T-helper 1 cell treated with Interleukin-12 subunit alpha and Interleukin-12 subunit beta and Interleukin-4 antibody, amounts not matched to agents 30 μg/mL and 1 μg/mL, for 36 hours (primary cell): ENCODE data around the gene TMC2.

ENCODE experiments used
- H3K27ac Mint-ChIP-seq: one replicate; pipeline ENCODE4 v1.8.0; 2021; ENCODE audit warnings: mild to moderate bottlenecking, mixed read lengths
- H3K27me3 Mint-ChIP-seq: one replicate; pipeline ENCODE4 v1.8.0; 2021; ENCODE audit warnings: low read depth, mixed read lengths
- H3K36me3 Mint-ChIP-seq: one replicate; pipeline ENCODE4 v1.8.0; 2021; ENCODE audit warnings: low read depth, mixed read lengths
- H3K4me1 Mint-ChIP-seq: one replicate; pipeline ENCODE4 v1.8.0; 2021; ENCODE audit warnings: low read depth, mixed read lengths
- H3K4me3 Mint-ChIP-seq: one replicate; pipeline ENCODE4 v1.8.0; 2021; ENCODE audit warnings: mild to moderate bottlenecking, moderate library complexity, mixed read lengths
- H3K9me3 Mint-ChIP-seq: one replicate; pipeline ENCODE4 v1.8.0; 2021; ENCODE audit warnings: mixed read lengths

Gene TMC2

GRCh38 chr20:2538931-2539720 is 2.8 kb downstream of the TMC2 start:
- Mint-ChIP-seq H3K4me1 (no peaks in the 10 kb centered on the region), H3K9me3 (no peaks in the 10 kb centered on the region), H3K27me3 (peaks cover 38% of the 10 kb centered on the region), H3K4me3 (no peak overlapping the region), H3K36me3 (no peaks in the 10 kb centered on the region), H3K27ac (no peak overlapping the region)

DNA sequence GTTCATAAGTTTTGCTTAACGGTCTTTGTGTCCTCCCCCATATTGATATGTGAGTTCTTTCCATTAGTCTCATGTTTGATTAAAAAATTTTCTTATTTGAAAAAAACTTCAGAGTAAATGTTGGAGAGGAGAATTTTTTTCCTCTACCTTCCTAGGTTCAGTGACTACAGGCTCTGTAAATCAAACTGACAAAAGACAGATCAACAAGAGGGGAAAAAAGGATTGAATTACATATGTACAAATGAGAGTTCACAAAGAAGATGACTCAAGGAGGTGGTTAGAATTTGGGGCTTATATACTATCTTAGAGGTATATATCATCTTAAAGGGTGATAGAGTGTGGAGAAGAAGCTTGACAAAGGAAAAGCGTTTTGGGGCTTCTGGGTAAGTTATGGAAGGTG is 5.6 kb downstream of the TMC2 start:
- Mint-ChIP-seq H3K27me3 (peaks cover 56% of the 10 kb centered on the region), H3K4me3 (no peak overlapping the region), H3K27ac (no peak overlapping the region), H3K36me3 (no peaks in the 10 kb centered on the region), H3K4me1 (no peaks in the 10 kb centered on the region), H3K9me3 (no peaks in the 10 kb centered on the region)

- no peaks in the 10 kb centered on the region for H3K36me3 Mint-ChIP-seq
- H3K9me3 Mint-ChIP-seq = no peaks in the 10 kb centered on the region
- H3K27ac Mint-ChIP-seq = no peak overlapping the region
- H3K4me1 Mint-ChIP-seq = no peaks in the 10 kb centered on the region
- peaks cover 56% of the 10 kb centered on the region for H3K27me3 Mint-ChIP-seq
- H3K4me3 Mint-ChIP-seq = no peak overlapping the region
These were observed 6.0 kb downstream of the TMC2 start for GRCh38 chr20:2542361-2542760.

DNA sequence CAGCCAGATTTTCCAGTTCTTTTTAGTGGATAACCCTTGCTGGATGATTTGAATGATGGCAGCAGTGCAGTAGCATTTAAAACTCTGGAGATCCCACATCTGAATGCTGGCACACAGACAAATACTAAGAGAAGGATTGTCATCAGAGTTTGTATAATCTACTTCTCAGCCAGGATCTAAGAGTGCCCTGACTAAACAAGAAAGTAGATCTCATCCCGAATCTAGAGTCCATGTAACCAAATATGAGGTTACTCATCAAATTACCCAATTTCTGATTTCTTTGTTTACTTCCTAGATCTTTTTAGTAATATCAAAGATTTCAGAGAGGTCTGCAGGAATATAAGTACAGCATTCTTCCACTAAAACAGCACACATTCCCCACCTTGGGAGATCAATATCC is 7.8 kb downstream of the TMC2 start:
- H3K4me1 Mint-ChIP-seq = no peaks in the 10 kb centered on the region
- no peaks in the 10 kb centered on the region for H3K36me3 Mint-ChIP-seq
- H3K4me3 Mint-ChIP-seq = no peak overlapping the region
- H3K9me3 Mint-ChIP-seq = no peaks in the 10 kb centered on the region
- H3K27me3 Mint-ChIP-seq = peaks cover 50% of the 10 kb centered on the region
- no peak overlapping the region for H3K27ac Mint-ChIP-seq

DNA sequence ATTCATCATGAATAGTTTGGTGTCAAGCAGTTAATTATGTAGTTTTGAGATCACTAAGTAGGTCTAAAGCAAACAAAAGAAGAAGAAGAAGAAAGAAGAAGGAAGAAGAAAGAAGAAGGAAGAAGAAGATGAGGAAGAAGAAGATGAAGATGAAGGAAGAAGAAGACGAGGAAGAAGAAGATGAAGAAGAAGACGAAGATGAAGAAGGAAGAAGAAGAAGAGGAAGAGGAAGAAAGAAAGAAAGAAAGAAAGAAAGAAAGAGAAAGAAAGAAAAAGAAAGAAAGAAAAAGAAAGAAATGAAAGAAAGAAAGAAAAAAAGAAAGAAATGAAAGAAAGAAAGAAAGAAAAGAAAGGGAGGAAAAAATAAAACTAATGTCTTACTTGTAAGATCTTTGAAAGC is 9.2 kb downstream of the TMC2 start:
- Mint-ChIP-seq H3K27me3 (peaks cover 55% of the 10 kb centered on the region), H3K9me3 (no peaks in the 10 kb centered on the region), H3K4me1 (no peaks in the 10 kb centered on the region), H3K4me3 (no peak overlapping the region), H3K36me3 (no peaks in the 10 kb centered on the region), H3K27ac (no peak overlapping the region)

- Mint-ChIP-seq H3K27me3 (peaks cover 64% of the 10 kb centered on the region), H3K36me3 (no peaks in the 10 kb centered on the region), H3K9me3 (no peaks in the 10 kb centered on the region), H3K4me1 (no peaks in the 10 kb centered on the region), H3K4me3 (no peak overlapping the region), H3K27ac (no peak overlapping the region)
These were observed 21.7 kb downstream of the TMC2 start for GRCh38 chr20:2557873-2558580.

- H3K27ac Mint-ChIP-seq = no peak overlapping the region
- H3K36me3 Mint-ChIP-seq = no peaks in the 10 kb centered on the region
- no peaks in the 10 kb centered on the region for H3K9me3 Mint-ChIP-seq
- no peak overlapping the region for H3K4me3 Mint-ChIP-seq
- peaks cover 65% of the 10 kb centered on the region for H3K27me3 Mint-ChIP-seq
- no peaks in the 10 kb centered on the region for H3K4me1 Mint-ChIP-seq
These were observed 22.4 kb downstream of the TMC2 start for GRCh38 chr20:2558581-2559278.

- H3K27ac Mint-ChIP-seq = no peak overlapping the region
- H3K4me3 Mint-ChIP-seq = no peak overlapping the region
- H3K4me1 Mint-ChIP-seq = no peaks in the 10 kb centered on the region
- peaks cover 63% of the 10 kb centered on the region for H3K27me3 Mint-ChIP-seq
- no peaks in the 10 kb centered on the region for H3K36me3 Mint-ChIP-seq
- H3K9me3 Mint-ChIP-seq = no peaks in the 10 kb centered on the region
These were observed 22.9 kb downstream of the TMC2 start for GRCh38 chr20:2559279-2559626.

- Mint-ChIP-seq H3K4me1 (no peaks in the 10 kb centered on the region), H3K27me3 (peaks cover 59% of the 10 kb centered on the region), H3K4me3 (no peak overlapping the region), H3K27ac (no peak overlapping the region), H3K9me3 (no peaks in the 10 kb centered on the region), H3K36me3 (no peaks in the 10 kb centered on the region)
These were observed 23.3 kb downstream of the TMC2 start for GRCh38 chr20:2559651-2560050.

DNA sequence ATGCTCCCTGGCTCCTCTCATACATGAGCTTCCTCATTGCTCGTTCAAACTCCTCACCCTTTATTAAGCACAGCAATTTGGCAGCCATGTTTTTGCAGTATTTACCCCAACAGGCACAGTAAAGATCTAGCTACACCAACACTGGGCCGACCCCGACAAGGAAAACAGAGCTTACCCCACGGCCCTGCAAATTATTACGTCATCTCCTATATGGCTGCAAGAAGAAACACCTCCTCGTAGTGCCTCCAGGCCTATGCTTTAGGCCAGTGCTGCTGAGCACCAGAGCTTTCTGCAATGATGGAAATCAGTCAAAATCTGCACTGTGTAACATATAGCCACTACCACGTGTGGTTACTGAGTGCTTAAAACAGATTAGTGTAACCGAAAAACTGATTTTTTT is 26.7 kb downstream of the TMC2 start:
- Mint-ChIP-seq H3K27me3 (peaks cover 32% of the 10 kb centered on the region), H3K4me1 (no peaks in the 10 kb centered on the region), H3K4me3 (no peak overlapping the region), H3K36me3 (no peaks in the 10 kb centered on the region), H3K27ac (no peak overlapping the region), H3K9me3 (no peaks in the 10 kb centered on the region)

DNA sequence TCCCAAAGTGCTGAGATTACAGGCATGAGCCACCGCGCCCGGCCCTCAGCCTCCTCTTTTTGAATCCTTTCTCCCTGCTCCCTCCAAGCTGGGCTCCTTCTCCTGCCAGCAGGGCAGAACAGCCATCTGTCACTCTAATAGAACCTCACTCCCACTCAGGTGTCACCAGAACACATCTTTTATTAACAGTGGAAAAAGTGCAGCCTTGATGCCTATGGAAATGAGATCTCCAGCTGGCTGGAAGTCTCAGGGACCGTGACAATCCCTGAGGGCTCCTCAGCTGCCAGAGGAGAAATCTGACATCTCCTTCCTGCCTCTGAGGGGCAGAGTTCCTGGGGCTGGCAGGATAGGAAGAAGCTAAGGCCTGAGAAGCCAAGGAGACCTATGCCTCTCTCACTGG is 28.0 kb downstream of the TMC2 start:
- no peaks in the 10 kb centered on the region for H3K4me1 Mint-ChIP-seq
- peaks cover 37% of the 10 kb centered on the region for H3K27me3 Mint-ChIP-seq
- H3K9me3 Mint-ChIP-seq = no peaks in the 10 kb centered on the region
- H3K27ac Mint-ChIP-seq = no peak overlapping the region
- H3K4me3 Mint-ChIP-seq = no peak overlapping the region
- no peaks in the 10 kb centered on the region for H3K36me3 Mint-ChIP-seq

- Mint-ChIP-seq H3K36me3 (no peaks in the 10 kb centered on the region), H3K27me3 (peaks cover 28% of the 10 kb centered on the region), H3K27ac (no peak overlapping the region), H3K9me3 (no peaks in the 10 kb centered on the region), H3K4me3 (no peak overlapping the region), H3K4me1 (no peaks in the 10 kb centered on the region)
These were observed 39.3 kb downstream of the TMC2 start for GRCh38 chr20:2575682-2576081.

DNA sequence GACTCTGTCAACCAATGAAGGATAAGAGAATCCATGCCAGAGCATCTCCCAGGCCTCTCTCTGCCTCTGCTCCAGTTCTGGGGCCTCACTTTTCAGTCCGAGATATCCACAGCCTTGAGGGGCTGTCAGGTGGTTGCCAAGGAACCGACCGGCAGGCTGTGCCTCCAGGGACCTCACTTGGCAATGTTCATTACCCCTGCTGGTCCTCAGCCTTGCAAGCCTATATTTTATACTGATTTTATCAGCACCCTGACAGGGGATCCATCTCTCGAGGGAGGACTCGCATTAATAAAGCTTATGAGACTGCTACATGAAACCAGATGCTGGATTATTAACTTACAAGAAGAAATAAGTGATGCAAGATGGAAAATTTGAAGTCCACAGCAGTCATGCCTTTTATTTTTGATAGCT is 39.9 kb downstream of the TMC2 start:
- no peaks in the 10 kb centered on the region for H3K4me1 Mint-ChIP-seq
- H3K27me3 Mint-ChIP-seq = peaks cover 27% of the 10 kb centered on the region
- no peak overlapping the region for H3K27ac Mint-ChIP-seq
- H3K36me3 Mint-ChIP-seq = no peaks in the 10 kb centered on the region
- H3K9me3 Mint-ChIP-seq = no peaks in the 10 kb centered on the region
- no peak overlapping the region for H3K4me3 Mint-ChIP-seq

DNA sequence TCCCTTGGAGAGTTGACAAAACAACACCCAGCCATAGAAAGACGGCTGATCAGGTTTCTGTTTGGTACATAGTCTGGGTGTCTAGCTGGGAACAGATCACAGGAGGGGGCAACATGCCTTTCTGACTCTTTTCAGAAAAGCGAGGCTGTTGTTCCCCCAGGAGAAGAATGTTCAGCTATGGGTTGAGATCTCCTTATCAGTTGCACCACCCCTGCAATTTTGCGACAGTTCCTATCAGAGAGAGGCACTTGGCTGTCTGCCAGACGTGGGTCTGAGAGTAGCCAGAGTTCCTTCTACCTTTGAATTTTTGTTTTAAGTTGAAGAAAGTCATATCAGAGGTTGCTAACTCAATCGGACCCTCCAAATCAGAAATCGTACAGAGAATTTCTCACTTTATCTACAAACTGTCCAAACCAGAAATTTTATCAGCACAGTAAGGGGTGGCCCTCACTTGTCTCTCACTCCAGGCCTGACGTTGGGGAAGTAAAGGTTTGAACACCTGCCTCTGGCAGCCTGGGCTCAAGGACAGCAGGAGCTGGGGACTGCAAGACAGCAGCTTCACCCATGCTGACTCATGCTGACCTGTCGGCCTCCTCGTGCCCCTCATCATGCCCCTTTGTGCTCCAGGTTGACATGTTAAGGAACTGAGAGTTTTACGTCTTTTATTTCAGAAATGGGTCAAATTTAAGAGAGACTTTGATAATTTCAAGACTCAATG is 42.3 kb downstream of the TMC2 start:
- Mint-ChIP-seq H3K9me3 (no peaks in the 10 kb centered on the region), H3K36me3 (no peaks in the 10 kb centered on the region), H3K4me3 (no peak overlapping the region), H3K4me1 (no peaks in the 10 kb centered on the region), H3K27ac (no peak overlapping the region), H3K27me3 (peaks cover 38% of the 10 kb centered on the region)
